Right forelimb (tissue), 1 donor: ENCODE data around the gene LCNL1.
"Not testable (repeated sequence)": the region's sequence is repeated elsewhere in the genome, so short reads cannot be mapped to it uniquely, and the experiment has no call there.

Source experiments
- DNase-seq: peaks from one replicate; pipeline ENCODE4 v3.0.0-alpha.2; 2018

The LCNL1 gene

DNA sequence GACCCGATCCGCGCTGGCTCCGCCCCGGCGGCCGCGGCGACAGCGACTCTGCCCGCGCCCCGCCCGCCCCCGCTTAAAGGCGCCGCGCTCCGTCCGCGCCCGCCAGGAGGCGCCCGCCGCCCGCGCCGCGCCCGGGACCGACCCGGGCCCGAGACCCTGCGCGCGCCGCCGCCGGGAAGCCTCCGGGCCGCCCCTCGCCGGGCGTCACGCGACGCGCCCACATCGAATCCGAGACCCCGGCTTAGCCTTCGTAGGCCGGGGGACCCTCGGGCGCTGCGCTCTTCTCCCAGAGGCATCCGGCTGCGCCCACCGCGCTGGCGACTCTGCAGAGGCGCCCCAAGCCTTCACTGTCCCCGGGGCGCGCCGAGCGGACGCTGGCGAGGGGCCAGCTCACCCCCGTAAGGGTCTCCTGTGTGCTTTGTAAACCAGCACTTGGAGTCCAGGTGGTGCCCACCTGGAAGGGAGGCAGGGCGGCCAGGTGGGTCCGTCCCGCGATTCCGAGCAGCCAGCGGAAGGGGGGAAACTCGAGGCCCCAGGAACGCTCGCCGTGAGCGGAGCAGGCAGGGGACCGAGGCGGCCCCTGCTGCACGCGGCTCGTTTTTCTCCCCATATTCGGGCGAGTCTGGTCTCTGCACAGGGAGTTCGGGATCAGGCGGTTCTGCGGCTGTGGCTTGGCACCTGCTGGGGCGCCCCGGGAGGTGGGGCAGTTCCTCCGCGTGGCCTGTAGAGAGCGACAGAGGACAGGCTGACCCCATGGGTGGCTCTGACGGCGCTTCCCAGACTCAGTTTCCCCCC is 45.7 kb downstream of the LCNL1 start:
- peak; percentile 71 for DNase-seq

DNA sequence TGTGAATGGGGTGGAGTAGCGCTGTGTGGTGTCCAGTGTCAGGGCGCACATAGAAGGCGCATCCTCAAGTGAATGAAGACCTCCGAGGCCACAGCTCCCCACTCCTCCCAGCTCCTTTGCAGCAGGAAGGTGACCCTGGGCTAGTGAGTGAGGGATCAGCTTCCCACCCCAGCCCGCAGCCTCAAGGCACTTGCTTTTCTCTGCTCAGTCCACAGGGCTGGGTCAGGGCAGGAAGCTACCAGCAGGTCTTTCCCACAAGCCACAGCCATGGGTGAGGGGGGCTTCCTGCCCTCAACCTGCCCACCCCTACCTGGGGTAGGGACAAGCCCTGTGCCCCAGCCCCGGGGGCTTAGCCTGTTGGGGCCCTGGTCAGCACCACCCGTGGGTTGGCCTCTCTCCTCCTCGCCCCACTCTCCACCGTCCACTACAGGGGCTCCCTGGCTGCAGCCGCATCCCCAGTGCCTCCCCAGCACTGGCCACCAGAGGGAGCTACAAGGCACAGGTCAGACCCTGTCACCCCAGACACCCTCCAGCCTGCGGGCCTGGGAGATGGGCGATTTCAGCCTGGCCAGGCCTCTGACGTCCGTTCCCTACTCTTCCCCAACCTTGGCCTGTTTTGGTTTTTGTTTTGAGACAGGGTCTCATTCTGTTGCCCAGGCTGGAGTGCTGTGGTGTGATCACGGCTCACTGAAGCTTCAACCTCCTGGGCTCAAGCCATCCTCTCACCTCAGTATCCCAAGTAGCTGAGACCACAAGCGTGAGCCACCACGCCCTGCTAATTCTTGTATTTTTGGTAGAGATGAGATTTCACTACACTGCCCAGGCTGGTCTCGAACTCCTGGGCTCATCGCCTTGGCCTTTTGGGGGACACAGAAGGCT is 46.5 kb downstream of the LCNL1 start:
- peak; percentile 83 for DNase-seq

DNA sequence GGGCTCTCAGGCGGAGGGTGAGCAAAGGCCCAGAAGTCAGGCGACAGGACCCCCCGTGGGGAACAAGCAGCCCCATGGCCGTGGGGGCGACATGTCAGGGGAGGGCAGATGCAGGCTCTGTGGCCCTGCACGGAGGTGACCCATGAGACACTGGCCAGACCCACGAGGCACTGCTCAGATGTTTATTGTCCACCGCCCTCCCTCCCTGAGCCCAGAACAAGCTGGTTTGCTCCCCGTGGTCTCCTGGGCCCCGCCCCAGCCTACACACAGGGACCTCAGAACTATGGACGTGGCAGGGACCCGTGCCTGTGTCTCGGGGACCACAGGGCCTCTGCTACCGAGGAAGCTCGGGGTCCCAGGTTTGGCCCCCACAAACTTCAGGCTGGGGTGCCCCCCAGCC is 47.2 kb downstream of the LCNL1 start:
- DNase-seq: no peak

DNA sequence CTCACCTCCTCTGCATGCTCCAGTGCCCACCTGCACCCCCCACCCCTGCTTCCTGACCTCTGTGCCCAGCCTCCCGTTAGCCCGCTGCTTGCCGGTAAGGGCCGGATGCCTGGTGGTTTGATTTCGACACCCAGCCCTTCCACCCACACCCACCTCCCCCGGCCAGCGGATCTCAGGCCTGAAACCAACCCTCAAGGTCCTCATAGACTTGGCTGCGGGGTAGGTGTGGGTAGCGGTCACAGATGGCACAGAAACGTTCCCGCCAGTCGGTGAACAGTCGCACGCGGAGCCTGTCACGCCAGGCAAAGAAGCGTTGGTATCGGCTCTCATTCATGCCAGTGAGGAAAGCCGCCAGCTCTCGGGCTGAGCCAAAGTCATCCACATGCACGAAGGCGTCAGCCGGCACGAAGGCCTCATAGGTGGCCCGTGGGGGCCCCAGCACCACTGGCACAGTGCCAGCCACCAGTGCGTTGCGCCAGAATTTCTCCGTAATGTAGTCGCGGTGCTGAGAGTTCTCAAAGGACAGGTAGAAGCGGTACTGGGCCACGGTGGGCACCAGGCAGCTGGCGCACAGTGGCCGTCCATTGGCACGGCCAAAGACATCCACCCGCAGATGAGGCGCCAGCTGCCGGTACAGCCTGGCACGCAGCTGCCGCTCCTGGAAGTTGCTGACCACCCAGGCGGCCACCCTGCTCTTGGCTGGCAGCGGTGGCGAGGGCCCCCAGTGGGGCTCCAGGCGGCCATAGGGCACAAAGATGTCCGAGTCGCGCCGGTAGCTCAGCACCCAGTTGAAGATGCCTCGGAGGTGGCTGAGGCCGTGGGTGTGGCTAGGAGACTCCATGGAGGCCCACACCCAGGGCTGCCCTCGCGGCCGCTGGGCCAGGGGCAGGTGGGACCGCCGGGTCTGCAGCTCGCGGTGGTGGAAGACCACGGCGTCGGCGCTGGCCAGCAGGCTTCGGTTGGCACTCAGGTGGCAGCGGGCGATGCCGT is 48.0 kb downstream of the LCNL1 start:
- DNase-seq: no peak

DNA sequence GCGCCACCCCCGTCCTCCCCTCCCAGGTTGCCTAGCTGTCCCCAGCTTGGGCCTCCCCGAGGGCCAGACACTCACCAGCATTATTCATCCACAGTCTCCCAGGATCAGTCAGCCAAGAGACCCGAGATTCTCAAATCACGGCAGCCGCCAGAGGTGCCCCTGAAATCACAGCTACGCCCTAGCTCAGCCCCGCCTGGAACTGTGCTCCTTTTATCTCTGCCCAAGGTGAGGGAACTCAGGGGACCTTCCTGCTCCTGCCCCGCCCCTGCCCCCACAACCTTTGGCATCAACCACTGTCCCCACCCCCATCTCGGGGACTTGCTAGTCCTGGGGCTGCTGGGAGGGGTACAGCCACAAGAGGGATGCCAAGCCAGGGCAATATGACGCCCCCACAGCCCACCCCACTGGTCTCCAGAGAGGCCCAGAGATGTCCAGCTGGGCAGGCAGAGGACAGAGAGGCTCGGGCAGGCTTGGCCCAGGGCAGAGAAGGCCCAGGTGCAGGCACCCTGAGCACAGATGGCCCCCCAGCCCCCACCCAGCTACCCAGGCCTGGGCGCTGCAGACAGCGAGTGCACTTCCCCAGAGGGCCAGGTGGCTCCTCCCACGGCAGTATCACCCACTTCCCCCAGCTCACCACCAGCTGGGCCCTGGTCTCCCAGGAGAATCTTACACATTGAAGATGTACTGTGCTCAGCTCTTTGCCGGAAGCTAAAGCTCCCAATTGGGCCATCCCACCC is 49.3 kb downstream of the LCNL1 start, which contains the start of gene FUT7:
Gene FUT7 (minus strand): TSS at position 185 of the 737 bp plus-strand sequence. CDS start 97 bp downstream, at position 88.
- no peak for DNase-seq

DNA sequence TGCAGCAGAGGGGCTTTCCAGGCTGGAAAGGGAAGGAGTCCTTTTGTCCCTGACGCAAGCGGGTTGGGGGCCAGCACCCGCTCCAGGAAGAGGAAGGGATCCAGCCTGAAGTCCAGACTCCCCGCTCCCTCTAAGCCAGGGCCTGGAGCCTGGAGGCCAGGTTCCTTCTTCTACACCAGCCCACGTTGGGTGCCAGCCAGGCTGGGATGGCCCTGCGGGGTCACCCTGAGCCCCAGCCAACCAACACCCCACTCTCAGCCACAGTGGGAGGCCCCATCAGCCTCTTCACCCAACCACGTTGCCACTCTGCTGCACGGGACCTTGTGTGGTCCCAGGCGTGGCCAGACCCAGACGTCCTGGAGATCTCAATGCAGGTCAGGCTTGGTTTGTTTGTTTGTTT is 50.1 kb downstream of the LCNL1 start:
- no peak for DNase-seq

DNA sequence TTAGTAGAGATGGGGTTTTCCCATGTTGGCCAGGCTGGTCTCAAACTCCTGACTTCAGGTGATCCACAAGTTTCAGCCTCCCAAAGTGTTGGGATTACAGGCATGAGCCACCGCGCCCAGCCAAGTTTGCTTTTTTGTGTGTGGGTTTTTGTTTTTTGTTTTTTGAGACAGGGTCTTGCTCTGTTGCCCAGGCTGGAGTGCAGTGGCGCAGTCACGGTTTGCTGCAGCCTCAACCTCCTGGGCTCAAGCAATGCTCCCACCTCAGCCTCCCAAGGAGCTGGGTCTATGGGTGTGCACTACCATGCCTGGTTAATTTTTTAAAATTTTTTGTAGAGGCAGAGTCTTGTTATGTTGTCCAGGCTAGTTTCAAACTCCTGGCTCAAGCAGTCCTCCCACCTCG is 50.7 kb downstream of the LCNL1 start:
- not testable (repeated sequence) for DNase-seq

DNA sequence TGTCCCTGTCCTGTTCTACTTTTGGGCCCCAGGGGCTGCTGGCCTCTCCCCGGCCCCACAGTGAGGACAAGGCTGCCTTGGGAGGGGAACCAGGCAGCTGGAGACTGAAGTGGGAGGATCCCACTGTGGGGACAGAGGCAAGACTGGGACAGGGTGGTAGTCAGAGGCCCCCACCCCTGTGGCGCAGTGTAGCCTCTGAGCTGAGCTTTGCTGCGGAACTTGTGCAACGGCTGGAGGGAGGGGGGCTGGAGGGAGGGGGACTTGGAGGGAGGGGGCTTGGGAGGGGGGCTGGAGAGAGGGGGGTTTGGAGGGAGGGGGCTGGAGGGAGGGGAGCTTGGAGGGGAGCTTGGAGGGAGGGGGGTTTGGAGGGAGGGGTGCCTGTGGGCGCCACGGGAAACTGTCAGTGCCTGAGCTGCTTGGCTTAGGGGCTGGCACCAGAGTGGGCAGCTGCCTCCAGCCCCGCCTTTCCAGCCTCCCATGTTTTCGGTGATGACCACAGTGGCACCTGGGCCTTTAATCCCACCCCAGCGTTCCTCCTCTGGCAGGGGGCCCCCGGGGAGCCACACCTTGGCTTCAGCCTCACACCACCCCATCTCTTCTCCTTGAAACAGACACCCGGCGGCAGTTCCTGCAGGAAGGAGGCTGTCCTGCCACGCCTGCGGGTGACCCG is 51.4 kb downstream of the LCNL1 start:
- DNase-seq: no peak

DNA sequence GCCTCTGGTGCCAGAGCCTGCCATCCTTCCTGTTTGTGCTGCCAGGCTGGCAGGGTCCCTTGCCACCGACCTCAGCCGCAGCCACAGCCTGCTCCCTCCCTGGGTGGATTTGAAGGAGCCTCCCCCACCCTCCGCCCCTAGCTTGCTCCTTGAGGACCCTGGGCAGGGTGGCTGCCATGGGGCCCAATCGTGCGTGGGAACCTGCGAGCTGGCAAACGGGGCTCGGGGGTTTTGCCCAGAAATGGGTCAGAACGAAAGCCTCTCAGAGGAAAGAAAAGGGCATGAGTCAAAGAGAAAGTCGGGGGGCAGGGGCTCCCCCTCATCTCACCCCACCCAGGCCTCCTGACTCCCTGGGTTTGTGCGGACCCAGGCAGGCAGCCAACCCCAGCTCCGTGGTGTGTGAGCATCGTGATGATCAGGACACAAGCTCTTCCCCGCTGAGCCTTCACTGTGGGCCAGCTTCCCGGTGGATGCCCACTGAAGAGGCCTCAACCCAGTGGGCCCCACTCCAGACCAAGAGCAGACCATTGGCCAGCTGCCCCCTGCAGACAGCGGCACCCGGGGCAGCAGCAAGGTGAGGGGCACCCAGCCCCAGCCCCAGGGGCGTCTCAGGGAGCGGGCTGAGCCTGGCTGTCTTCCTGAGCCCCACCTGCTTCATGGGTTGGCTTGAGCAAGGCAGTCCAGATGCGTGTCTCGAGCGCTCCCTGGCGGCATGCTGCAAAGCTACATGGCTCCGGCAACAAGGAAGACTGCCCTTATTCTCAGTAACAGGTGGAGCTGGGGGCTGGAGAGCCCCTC is 52.1 kb downstream of the LCNL1 start:
- DNase-seq: peak; percentile 91
